Endothelial cell of umbilical vein (primary cell): ENCODE data around the gene PSG5. TPM values are rescaled to one million over a fixed set of nuclear protein-coding genes. Genes with fewer than 3 reads are reported as not detected.
"Not testable (repeated sequence)": the region's sequence is repeated elsewhere in the genome, so short reads cannot be mapped to it uniquely, and the experiment has no call there.

Experiments used
- Bru-seq: library from RNA; stranded (reverse); fragments of 400-500 nt; gene quantifications from one replicate; lab custom pipeline; 2021; lab: Mats Ljungman, UMichigan
- BruChase-seq, 2 experiments: library from RNA; stranded (reverse); fragments of 400-500 nt; gene quantifications; one replicate each; lab custom pipeline; 2021; lab: Mats Ljungman, UMichigan
- BruUV-seq: library from RNA; stranded (reverse); fragments of 400-500 nt; replicated peaks from 2 replicates; lab custom pipeline; 2021; lab: Mats Ljungman, UMichigan
- CTCF ChIA-PET: fragments of 300-600, 350-600 bp; sonication (Branson Sonifier 250); formaldehyde crosslinking; loops from one replicate; lab custom pipeline; 2021; ENCODE audit warnings: antibody characterized with exemption, inconsistent platforms; lab: Charles Lee
- POLR2A ChIA-PET: fragments of 300-600, 350-600 bp; sonication (Branson Sonifier 250); formaldehyde crosslinking; loops from one replicate; lab custom pipeline; 2021; ENCODE audit warnings: antibody characterized with exemption, inconsistent platforms; lab: Charles Lee
- DNase-seq: peaks from one replicate; pipeline ENCODE4 v3.0.0-alpha.2; 2011; ENCODE audit warnings: low read depth, low spot score
- FAIRE-seq: peaks from 2 replicates; lab custom pipeline; 2011; peaks lifted over from hg19 to GRCh38; lab: Jason Lieb, UNC
- H2AFZ ChIP-seq: 2 replicates; pipeline ENCODE4 v1.6.0; 2012; ENCODE audit warnings: low read depth, low read length, control low read depth, inconsistent platforms
- H3K27ac ChIP-seq: 2 replicates; pipeline ENCODE4 v1.5.1; 2011; ENCODE audit warnings: low read depth, mild to moderate bottlenecking, control low read depth, low read length, moderate library complexity; ENCODE audit not compliant: insufficient read depth
- H3K27me3 ChIP-seq, 2 experiments: 2 replicates each; pipeline versions ENCODE4 v1.6.0 to v1.6.1; 2011; ENCODE audit warnings: low read length in 2 of 2, mixed read lengths in 1 of 2; ENCODE audit not compliant: control insufficient read depth in 2 of 2, insufficient read depth in 2 of 2
- H3K36me3 ChIP-seq, 2 experiments: 2 replicates in 1 of 2; 3 replicates in 1 of 2; pipeline ENCODE4 v1.5.1; 2011; ENCODE audit warnings: low read length in 2 of 2, mild to moderate bottlenecking in 1 of 2, moderate library complexity in 1 of 2; ENCODE audit not compliant: control insufficient read depth in 2 of 2, insufficient read depth in 2 of 2; ENCODE audit errors: extremely low read depth in 1 of 2
- H3K4me1 ChIP-seq: 3 replicates; pipeline ENCODE4 v1.5.1; 2011; ENCODE audit warnings: mild to moderate bottlenecking, low read length; ENCODE audit not compliant: control insufficient read depth, insufficient read depth; ENCODE audit errors: extremely low read depth
- H3K4me2 ChIP-seq: 2 replicates; pipeline ENCODE4 v1.6.1; 2011; ENCODE audit warnings: low read length, control low read depth, mixed read lengths; ENCODE audit not compliant: insufficient read depth
- H3K4me3 ChIP-seq, 3 experiments: fragments of 200-600 bp in 1 of 3; sonication (generic), shearing (Covaris generic) in 1 of 3; replicated peaks in 1 of 3; 2 replicates each; pipeline ENCODE4 v1.5.1; 2011 to 2016; ENCODE audit warnings: control low read depth in 3 of 3, low read length in 3 of 3, mild to moderate bottlenecking in 2 of 3, inconsistent platforms in 1 of 3, low read depth in 1 of 3, moderate library complexity in 1 of 3; ENCODE audit not compliant: insufficient read depth in 1 of 3
- H3K79me2 ChIP-seq: 2 replicates; pipeline ENCODE4 v1.6.0; 2012; ENCODE audit warnings: low read length, inconsistent platforms; ENCODE audit not compliant: control insufficient read depth, insufficient read depth
- H3K9ac ChIP-seq: replicated peaks from 2 replicates; pipeline ENCODE3; 2011; ENCODE audit warnings: low read length, control low read depth; ENCODE audit not compliant: insufficient read depth; ENCODE audit errors: extremely low read depth
- H3K9me1 ChIP-seq: replicated peaks from 3 replicates; pipeline ENCODE4 v1.6.0; 2011; ENCODE audit warnings: mild to moderate bottlenecking, low read length; ENCODE audit not compliant: control insufficient read depth, insufficient read depth; ENCODE audit errors: extremely low read depth
- H3K9me3 ChIP-seq: replicated peaks from 2 replicates; pipeline ENCODE4 v1.5.1; 2012; ENCODE audit warnings: low read length, inconsistent platforms; ENCODE audit not compliant: control insufficient read depth, insufficient read depth
- H4K20me1 ChIP-seq: replicated peaks from 2 replicates; pipeline ENCODE3; 2011; ENCODE audit warnings: mild to moderate bottlenecking, low read length; ENCODE audit not compliant: control insufficient read depth, insufficient read depth; ENCODE audit errors: extremely low read depth
- dilution Hi-C: fragments of 300-500 bp; cut with MboI; formaldehyde crosslinking; loops from one replicate; pipeline ENCODE4 v1.15.0; 2019; ENCODE audit warnings: low sequenced_read_pairs; ENCODE audit not compliant: extremely low pct_ligation_motif_present
- intact Hi-C: fragments of 100-400 bp; cut with micrococcal nuclease; formaldehyde crosslinking; loops from one replicate; pipeline ENCODE4 v1.10.0; 2022
- long read RNA-seq: library from polyadenylated mRNA; stranded (forward); transcript quantifications from one replicate; pipeline ENCODE4 v2.0.0, GENCODE V29; 2021
- polyA minus RNA-seq, 3 experiments: library from RNA; depleted of rRNA, polyadenylated mRNA; stranded (reverse); fragments of >200 nt; gene quantifications; 1 replicate in 1 of 3; 2 replicates in 2 of 3; pipeline ENCODE4 v1.2.3, GENCODE V29; 2011
- polyA plus RNA-seq, 4 experiments: library from polyadenylated mRNA; depleted of rRNA in 3 of 4; stranded (reverse) in 3 of 4; unstranded in 1 of 4; fragments of >200 nt; gene quantifications; 2 replicates each; pipeline versions ENCODE4 v1.2.1 to v1.2.3, GENCODE V29; 2011 to 2012; ENCODE audit warnings: missing spikeins in 1 of 4
- total RNA-seq: library from RNA; stranded (reverse); gene quantifications from 2 replicates; pipeline ENCODE4 v1.2.3, GENCODE V29; 2021

The PSG5 gene
- total RNA-seq (not detected in 2 replicates), polyA plus RNA-seq (not detected in 2 replicates), polyA minus RNA-seq (not detected in 2 replicates), Bru-seq, nascent RNA (percentile 3 among the genes with signal in this experiment), BruChase-seq, experiment 1, labeled RNA remaining after a 6-hour chase (not detected), BruChase-seq, experiment 2, labeled RNA remaining after a 2-hour chase (not detected)
- polyA plus RNA-seq (2011; cell fraction: cytosol; rRNA removed): not detected in 2 replicates
- not detected in 2 replicates for polyA plus RNA-seq (2011; cell fraction: nucleus; rRNA removed)
- not detected in 2 replicates for polyA plus RNA-seq (2012)
- not detected for polyA minus RNA-seq (2011; cell fraction: cytosol; rRNA and poly(A)+ RNA removed)
- polyA minus RNA-seq (2011; cell fraction: nucleus; rRNA and poly(A)+ RNA removed): not detected in 2 replicates
- long read RNA-seq: 0 reads

- H3K27me3 ChIP-seq, H3K4me2 ChIP-seq, intact Hi-C loops, CTCF ChIA-PET, H3K4me3 ChIP-seq, H3K36me3 ChIP-seq, H4K20me1 ChIP-seq, H3K79me2 ChIP-seq, H3K9ac ChIP-seq, H3K27ac ChIP-seq, H3K9me3 ChIP-seq, POLR2A ChIA-PET, DNase-seq, dilution Hi-C loops, H3K9me1 ChIP-seq, H3K4me1 ChIP-seq, H2AFZ ChIP-seq, FAIRE-seq, BruUV-seq: not testable (repeated sequence)
These were observed at the start of gene PSG5 for GRCh38 chr19:43186311-43186935. PSG5 (minus strand) TSS chr19:43186536; CDS start chr19:43186405, 131 bp downstream.

GRCh38 chr19:43235686-43236085 is 49.4 kb upstream of the PSG5 start:
- H3K4me2 ChIP-seq, H3K79me2 ChIP-seq, CTCF ChIA-PET, intact Hi-C loops, DNase-seq, POLR2A ChIA-PET, dilution Hi-C loops, H4K20me1 ChIP-seq, FAIRE-seq, H3K9me1 ChIP-seq, H3K4me3 ChIP-seq, H3K9ac ChIP-seq, H3K36me3 ChIP-seq, H3K27ac ChIP-seq, BruUV-seq, H3K4me1 ChIP-seq, H3K27me3 ChIP-seq, H3K9me3 ChIP-seq, H2AFZ ChIP-seq: not testable (repeated sequence)
